NCI-H1436 (cell line): ENCODE measurements around the gene RPL32.
A peak's percentile ranks its signal among the peaks of the same experiment; 100 is the strongest.
"Not testable (repeated sequence)": the region's sequence is repeated elsewhere in the genome, so short reads cannot be mapped to it uniquely, and the experiment has no call there.

Experiments used
- DNase-seq: peaks from one replicate; lab custom pipeline; 2025; lab: John Stamatoyannopoulos, UW

The RPL32 gene

DNA sequence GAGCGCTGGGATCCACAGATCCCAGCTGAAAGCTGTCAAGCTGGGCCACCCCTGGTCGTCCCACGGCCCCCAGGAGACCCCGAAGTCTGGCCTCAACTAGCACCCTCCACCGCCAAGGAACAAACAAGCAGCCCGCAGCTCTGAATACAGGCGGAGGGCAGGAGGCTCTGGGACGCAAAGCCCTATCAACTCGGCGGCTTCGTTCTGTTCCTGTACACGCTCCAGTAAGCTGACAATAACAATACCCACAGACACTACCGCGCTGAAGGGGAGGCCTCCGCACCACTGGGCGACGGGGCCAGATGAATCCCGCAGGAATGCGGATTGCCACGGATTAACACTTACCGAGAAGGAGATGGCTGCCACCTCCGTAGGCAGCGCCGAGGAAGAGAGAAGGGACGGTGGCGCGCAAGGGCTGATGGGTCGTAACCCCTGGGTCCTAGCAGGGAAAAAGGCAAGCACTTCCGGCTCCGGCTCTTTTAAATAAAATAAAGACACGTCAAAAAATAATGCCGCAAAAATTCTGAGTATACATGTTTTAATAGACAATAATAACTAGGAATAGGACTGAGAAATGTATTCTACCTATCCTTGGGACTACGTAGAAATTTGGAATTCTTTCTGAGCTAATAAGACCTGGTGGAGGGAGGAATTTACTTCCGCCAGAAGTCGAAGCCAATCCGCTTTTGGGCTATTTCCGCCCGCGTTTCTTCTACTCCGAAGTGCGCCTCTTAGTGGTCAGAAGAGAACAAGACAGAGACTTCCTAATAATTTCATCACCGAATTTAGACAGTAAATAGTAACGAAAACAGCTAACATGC is at the start of gene RPL32:
Gene RPL32 (minus strand): TSS at position 417 of the 821 bp plus-strand sequence. CDS start 1,328 bp downstream, outside the sequence.
- peak; percentile 78 for DNase-seq

DNA sequence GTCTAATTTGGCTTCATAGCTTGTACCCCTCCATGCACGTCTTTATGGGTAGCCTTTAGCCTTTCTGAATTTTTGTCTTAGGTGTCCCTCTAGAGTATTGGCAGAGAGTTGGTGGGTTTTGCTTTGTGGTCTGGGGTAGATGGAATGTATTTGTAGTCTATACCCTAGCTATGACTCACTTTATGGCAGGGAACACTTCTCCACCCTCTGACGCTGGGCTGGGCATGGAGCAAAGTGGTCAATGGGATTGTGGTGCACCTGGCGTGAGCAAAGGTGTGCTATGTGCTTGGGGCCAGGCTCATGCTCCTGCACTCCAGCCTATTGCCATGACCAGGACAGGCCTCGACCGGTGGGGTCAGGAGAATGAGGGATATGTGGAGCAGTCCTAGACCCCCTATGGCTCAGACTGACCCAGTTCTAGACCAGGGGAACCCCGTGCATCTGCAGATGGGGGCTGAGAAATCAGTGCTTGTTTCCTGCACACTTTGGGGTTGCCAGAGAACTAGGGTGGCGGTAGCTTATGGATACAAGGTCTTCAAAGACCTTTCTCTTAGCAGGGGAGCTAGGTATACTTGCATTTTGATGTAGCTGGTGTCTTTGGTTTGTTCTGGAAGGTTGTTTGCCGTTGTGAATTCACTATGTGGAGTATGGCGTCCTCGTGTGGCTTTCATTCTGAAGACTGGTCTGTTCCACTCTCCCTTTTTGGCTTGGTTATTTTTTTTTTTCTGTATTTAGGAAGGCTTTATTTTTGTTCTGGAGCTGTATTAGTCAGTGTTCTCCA is 49.4 kb upstream of the RPL32 start:
- no peak for DNase-seq

DNA sequence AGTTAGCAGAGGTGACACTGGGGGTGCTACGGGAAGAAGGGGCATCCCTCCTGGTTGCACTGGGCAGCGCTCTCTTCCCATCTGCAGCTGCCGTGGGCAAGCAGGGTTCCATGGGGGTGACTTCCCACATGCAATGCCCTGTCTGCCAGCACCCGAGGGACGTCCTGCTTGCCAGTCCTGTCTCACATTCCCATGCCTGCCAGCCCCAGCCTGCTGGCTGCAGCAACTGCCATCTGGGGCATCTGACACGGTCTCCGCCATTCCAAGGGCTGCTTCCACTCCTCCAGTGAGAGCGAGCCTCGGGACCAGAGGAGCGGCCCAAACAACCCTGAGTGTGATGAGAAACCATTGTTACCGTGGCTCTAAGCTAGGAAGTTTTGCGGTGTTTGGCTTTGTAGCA is 45.4 kb upstream of the RPL32 start:
- no peak for DNase-seq

DNA sequence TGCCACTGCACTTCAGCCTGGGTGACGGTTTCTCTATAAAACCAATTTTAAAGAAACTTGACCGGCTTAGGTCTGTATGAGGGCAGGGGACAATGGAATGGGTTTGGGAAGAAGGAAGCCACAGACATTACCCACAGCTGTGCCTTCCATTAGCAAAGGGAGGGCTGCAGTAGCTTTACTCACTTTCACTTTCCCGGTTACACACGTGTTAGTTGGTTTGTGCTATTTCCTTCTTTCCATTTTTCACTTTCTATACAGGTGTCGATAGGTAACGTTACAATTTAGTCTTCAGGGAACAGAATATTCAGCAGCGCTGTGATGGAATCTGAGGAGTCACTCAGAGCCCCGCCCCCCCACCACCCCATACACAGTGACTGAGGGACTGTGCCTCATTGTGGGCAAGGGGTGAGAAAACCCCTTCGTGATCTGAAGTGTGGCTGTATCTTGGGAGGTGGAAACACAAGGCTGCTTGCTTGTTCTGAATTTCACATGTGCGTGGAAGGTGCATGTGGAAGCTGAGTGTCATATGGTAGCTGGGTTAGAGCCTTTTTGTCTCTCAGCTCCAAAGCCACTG is 44.8 kb upstream of the RPL32 start:
- no peak for DNase-seq

DNA sequence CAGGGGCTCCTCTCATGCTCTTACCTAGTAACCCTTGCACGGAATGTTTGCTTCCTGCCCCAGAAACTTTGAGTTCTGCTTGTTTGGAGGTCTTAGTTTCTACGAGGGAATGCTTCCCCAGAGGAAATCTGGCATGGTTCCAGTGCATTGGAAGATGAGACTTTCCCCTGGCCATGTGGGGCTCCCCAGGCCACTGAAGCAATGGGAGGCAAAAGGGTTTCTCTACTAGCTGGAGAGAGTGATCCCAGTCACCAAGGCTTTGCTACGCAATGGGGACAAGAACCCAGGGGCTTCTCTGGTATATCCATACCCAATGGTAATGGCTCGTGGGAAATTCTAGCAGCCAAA is 44.2 kb upstream of the RPL32 start:
- no peak for DNase-seq

DNA sequence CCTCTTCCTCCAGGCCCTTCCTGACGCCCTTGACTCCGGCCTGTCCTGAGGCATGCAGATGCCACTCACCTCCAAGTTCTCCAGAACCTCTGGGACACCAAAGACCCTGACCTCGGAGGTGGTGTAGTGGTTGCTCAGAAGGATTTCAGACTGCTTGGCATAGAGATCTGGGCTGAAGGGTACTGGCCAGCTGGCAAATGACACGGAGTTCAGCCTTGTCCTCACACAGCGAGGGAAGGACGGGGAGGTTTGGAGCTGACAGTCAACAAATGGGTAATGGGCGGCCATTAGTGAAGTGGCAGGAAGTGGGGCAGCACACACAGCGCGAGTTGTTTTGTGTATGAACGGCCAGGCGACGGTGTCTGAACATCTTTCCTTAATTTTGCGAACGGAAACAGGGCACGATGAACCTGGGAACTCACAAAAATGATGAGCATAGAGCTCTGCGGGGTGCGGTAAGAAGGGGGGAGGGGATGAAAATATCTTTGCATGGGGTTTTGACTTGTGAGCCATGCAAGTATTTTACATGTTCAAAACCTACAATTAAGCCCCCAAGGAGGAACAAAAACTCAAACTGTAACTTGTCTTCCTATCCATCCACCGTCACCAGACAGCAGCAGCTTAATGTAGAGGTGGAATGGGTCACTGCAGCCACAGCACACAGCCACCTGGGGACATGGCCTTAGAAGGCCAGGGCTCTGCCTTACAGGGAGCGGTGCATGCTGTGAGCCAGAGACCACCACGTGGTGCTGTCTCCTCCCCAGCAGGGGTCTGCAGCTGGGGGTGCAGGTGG is 43.6 kb upstream of the RPL32 start:
- no peak for DNase-seq

DNA sequence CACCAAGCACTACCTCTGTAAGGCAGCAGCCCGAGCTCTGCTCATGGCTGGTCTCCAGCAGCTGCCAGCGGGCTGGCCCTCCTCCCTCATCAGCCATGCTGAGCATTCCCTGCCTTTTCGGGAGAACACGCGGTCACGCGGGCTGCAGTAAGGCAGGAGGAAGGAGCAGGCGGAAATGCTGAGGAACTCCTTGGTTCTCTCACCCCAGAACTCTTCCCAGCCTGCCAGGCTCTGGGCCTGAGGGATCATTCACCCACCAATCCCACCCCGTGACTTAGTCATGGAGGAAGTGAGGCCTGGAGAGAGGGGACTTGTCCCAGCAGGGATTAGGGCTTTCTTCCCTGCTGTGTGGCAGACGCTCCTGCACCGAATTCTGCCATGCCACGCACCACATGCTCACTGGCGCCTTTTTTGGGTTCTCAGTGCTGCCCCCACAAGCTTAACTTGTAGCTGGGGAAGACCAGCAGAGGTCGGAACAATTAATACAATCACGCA is 42.9 kb upstream of the RPL32 start:
- DNase-seq: no peak

DNA sequence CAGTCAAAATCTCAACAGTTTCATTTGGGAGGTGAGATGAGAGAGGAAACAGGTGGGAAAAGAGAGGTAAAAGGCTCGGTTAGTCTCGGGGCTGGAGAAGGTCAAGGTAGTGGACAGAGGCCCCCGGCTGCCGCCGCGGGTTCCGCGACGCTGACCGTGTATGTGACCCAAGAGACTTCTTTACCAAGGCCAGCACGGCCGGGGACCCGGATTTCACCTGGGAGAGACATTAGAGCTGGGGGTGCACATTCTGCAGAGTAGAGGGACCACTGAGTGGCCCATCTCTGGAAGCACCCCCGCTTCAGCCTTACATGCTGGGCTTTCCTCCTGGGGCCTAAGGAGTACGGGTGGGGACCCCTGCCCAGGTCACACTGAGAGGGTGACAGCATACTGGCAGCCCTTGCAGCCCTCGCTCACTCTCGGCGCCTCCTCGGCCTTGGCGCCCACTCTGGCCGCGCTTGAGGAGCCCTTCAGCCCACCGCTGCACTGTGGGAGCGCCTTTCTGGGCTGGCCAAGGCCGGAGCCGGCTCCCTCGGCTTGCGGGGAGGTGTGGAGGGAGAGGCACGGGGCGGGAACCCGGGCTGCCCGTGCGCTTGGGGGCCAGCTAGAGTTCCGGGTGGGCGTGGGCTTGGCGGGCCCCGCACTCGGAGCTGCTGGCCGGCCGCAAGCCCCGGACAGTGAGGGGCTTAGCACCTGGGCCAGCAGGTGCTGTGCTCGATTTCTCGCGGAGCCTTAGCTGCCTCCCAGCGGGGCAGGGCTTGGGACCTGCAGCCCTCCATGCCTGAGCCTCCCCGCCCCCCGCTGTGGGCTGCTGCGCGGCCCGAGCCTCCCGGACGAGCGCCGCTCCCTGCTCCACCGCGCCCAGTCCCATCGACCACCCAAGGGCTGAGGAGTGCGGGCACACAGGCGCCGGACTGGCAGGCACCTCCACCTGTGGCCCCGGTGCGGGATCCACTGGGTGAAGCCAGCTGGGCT is 41.3 kb upstream of the RPL32 start:
- no peak for DNase-seq

DNA sequence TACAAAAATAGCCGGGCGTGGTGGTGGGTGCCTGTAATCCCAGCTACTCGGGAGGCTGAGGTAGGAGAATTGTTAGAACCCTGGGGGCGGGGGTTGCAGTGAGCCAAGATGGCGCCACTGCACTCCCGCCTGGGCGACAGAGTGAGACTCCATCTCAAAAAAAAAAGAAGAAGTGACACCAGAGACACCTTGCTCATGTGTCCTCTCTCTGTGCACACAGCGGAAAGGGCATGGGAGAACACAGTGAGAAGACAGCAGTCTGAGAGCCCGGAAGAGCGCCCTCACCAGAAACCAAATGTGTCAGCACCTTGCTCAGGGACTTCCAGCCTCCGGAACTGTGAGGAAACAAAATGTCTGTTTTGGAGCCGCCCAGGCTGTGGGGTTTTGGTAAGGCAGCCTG is 40.5 kb upstream of the RPL32 start:
- not testable (repeated sequence) for DNase-seq

DNA sequence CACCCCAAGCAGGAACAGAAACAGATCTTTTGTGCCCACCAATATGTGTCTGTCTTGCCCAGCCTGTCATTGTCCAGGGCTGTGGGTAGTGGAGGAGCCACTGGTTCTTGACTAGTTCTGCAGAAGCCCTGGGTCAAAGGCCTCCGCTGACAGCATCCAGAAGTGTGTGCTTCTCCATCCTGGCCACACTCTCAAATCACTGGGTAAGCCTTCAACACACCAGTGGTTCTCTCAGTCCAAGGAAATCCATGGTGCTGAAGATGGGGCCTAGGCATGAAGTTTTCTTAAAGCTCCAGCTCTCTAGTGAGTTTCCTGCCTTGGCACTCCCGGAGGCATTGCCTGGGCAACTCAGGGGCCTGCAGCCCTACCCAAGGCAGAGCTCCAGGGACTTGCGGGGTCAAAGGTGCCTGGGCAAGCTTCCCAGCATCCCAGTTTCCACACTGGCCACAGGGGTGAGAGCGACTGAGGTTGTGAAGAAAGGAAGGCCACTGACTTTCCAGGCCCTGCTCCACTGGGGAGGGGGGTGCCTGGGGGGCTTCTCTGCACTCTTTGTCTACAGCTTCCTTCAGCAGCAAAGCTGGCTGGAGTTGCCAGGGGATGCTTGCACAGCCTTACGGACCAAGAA is 37.9 kb upstream of the RPL32 start:
- no peak for DNase-seq

DNA sequence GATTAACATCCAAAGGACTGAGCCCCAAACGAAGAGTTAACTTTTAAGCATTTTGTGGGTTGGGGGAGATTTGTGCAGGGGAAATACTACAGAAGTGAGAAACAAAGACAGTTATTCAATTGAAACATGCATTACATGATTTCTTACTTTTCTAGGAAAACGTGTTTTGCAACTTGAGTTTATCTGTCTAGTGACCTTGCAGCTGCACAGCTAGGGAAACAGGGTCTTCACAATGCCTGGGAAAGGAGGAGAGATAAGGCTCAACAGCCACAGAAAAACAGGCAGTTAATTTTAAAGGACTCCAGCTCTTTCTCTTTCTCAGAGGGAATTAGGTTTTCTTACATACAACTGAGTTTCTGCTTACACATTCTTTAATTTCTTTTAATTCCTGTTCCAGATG is 37.4 kb upstream of the RPL32 start:
- DNase-seq: not testable (repeated sequence)

DNA sequence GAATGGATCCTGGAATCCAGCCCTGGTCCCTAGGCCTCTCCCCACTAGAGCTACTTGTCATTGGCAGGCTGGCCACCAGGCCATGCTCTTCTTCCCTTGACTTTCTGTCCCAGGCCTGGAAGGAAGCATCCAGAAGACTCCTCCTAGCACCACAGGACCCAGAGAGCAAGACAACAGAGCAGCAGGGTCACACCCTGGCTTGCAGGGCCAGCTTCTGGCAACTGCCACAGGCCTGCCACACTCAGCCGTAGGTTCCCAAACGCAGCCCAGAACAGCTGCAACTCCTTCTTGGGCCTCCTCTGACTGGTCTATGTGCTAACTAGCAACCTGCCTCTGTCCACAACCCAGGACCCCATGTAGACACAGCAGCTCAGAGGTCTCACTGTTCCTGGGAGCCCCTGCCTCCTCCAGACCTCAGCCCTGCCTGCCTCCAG is 36.8 kb upstream of the RPL32 start:
- no peak for DNase-seq

DNA sequence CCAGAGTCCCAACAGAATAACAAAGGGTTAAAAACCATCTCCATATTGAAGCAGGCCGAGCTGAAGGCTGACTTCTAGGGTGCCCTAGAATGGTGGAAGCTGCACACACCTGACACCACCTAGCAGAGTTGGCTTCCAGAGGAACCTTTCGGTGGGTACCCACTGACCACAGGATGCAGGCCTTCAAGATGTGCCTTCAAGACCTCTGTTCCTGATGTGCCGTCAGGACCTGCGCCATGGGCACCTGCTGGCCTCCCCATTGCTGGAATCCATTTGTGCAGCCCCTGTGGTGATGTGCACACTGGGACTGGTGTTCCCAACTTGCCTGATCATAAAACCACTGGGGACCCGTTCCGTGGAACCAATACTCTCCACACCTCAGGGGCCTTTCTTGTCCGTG is 35.7 kb upstream of the RPL32 start:
- DNase-seq: no peak

DNA sequence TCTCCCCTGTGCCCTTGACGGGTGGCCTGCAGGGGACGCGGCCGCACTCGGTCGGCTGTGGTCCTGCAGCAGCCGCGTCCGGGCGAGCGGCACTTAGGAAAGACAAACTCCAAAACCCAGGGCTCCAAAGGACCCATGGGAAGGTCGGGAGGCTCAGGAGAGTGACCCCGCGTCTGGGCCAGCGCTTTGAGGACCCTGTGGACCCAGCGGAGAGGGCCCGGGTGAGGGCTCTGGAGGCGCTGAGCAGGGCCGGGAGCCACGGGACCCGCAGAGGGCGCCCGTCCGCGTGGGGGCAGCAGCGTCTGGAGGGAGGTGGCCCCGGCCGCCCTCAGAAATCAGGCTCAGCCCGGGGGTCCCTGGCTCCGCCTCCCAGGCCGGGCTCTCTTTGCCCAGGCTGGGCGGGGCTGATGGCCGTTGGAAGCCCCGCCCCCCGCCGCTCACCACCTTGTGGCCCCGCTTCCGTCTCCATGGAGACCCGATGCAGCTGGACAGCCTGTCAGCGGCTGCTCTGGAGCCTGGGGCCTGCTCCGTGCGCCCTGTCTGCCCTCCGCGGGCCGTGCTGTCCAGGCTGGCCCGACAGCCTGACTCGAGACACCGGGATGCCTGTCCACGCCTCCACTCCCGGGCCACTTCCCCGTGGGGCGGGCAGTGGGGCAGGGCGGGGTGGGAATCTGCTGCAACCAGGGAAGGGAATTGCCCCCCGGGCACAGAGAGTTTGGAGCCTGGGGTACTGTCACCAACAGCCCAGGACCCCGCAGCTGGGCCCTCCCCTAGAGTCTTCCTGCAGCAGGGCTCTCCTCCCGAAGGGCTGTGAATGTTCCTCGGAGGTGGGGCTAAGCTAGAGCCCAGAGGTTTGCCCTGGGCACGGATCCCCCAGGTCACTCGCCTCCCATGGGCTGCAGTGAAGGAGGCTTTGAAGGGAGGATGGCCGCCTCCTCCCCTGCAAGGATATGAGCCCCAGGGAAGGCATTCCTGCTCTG is 34.8 kb upstream of the RPL32 start:
- DNase-seq: no peak

DNA sequence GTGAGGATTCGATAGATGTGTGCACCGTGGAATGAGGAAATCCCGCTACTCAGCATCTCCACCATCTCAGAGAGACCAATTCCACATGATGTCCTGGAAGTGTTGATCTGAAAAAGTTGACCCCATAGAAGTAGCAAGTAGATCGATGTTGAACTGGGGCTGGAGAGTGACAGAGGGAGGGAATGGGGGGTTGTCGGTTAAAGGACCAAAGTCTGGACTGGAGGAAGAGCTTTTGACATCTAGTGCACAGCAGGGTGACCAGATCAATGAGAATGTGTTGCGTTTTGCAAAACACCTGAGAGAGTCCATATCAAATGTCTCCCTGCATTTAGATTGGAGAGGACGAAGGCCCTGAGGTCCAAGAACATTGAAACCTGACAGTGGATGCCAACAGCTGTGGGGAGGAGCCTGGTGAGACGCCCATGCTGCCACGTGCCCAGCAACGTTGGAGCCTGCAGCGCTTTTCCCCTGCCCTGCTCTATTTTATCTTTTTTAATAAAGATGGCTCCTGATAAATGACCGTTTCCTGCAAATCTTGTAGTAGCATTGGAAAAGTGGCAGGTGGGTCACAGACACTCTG is 30.1 kb upstream of the RPL32 start:
- DNase-seq: no peak

DNA sequence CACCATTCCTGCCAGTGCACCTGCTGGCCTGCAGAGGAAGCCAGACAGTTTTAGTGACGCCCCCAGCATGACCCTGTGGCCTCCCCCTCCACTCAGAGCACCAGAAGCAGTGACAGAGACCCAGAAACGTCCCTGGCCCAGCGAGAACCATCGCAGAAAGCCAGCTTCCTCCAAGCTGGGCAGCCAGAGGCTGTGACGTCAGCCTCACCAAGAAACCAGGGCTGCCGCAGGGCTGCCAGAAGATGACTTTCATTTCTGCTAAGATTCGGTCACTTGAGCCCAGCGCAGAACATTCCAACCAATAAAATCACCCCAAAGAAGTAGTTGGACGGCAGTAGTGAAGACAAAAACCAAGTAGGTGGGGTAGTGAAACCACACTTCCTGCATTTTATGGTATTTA is 29.6 kb upstream of the RPL32 start:
- DNase-seq: no peak

DNA sequence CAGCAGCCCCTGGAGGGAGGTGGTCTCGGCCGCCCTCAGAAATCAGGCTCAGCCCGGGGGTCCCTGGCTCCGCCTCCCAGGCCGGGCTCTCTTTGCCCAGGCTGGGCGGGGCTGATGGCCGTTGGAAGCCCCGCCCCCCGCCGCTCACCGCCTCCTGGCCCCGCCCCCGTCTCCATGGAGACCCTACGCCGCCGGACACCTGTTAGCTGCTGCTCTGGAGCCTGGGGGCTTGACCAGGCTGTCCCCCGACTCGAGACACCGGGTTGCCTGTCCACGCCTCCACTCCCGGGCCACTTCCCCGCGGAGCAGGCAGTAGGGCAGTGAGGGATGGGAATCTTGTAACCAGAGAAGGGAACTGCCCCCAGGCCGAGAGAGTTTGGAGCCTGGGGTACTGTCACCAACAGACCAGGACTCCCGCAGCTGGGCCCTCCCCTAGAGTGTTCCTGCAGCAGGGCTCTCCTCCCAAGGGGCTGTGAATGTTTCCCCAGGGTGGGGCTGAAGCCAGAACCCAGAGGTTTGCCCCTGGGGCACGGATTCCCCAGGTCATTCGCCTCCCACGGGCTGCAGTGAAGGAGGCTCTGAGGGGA is 27.8 kb upstream of the RPL32 start:
- no peak for DNase-seq
